COLO668 (cell line): ENCODE results near the gene C11orf97.
"Not testable (repeated sequence)": the region's sequence is repeated elsewhere in the genome, so short reads cannot be mapped to it uniquely, and the experiment has no call there.

Source experiments
- DNase-seq: peaks from one replicate; lab custom pipeline; 2025; ENCODE audit not compliant: unreplicated experiment; lab: John Stamatoyannopoulos, UW

C11orf97 gene

DNA sequence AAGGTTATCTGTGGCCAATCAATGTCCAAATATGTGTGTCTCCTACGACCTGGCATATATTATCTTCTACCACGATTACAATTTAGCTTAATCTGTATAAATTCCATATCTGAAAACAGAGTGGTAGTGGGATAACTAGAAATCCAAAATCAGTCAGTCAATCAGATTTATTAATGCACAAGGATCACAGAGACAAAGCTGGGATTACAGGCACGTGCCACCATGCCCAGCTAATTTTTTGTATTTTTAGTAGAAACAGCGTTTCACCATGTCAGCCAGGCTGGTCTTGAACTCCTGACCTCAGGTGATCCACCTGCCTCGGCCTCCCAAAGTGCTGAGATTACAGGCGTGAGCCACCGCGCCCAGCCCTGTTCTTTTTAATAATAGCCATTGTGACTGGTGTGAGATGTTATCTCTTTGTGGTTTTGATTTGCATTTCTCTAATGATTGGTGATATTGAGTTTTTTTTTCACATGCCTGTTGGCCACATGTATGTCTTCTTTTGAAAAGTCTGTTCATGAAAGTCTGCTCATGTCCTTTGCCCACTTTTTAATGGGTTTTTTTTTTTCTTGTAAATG is 43.6 kb downstream of the C11orf97 start:
- not testable (repeated sequence) for DNase-seq

DNA sequence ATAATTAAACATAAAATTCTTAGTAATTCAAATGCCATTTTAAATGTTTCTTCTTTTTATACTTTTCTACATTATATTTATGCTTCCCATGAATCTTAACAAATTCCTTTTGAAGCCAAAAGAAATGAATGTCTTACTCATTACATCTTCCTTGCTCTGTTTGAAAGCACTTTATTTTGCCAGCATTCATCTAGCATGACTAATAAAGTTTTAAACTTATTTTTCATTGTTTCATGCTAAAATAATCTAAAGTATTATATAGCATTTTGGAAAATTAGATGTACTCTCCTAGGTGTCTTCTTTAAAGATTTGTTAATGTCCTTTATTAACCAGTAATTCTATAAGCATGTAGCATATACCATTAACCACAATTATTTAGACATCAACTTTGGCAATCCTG is 45.2 kb downstream of the C11orf97 start:
- DNase-seq = no peak

DNA sequence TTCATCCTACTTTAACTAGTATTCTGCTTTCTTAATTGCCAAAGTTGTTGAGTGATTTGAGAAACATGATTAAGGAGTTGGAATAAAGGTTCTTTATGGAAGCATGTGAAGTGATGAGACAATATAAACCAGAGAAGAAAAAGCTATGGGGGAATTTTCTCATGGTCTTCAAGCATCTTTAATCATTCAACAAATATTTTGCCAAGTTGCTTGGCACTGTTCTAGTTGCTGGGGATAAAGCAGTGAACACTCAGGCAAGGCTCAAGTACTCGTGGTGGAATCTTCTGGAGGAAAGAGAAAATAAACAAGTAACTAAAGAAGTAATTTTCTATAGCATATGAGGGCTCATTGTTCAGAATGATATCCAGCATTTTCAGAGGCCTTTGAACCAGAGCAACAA is 45.7 kb downstream of the C11orf97 start:
- DNase-seq = no peak

GRCh38 chr11:94558468-94558867 is 46.2 kb downstream of the C11orf97 start:
- no peak for DNase-seq

GRCh38 chr11:94558932-94559331 is 46.7 kb downstream of the C11orf97 start:
- DNase-seq = no peak

DNA sequence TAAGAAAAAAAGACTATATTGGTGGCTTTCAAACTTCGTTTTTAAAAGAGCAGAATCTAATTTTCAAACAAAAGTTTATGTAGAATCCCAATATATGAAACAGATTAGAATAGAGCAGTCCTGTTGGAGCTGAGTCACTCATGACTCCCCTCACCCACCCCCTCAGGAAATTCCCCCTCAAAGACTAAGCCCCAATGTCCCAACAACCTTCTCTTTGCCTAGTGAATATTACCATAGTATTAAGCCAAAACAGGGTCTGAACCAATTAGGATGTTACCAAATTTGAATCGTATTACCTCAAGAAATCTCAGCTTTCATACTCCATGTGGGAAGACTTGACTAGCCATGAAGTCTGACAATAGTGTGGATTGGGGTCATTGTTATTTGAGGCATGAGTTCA is 47.1 kb downstream of the C11orf97 start:
- DNase-seq = no peak

- DNase-seq = no peak
Measured at GRCh38 chr11:94560834-94561233, 48.6 kb downstream of the C11orf97 start.

GRCh38 chr11:94563176-94563847 is 51.1 kb downstream of the C11orf97 start:
- no peak for DNase-seq

GRCh38 chr11:94563848-94564467 is 51.7 kb downstream of the C11orf97 start:
- no peak for DNase-seq

- DNase-seq = no peak
Measured at GRCh38 chr11:94567181-94567670, 55.0 kb downstream of the C11orf97 start, which contains the start of gene PIWIL4. Gene PIWIL4 (plus strand): TSS chr11:94567368. CDS start chr11:94567519, 151 bp downstream.

GRCh38 chr11:94568200-94568599 is 55.9 kb downstream of the C11orf97 start:
- DNase-seq = no peak

- no peak for DNase-seq
Measured at GRCh38 chr11:94568717-94569116, 56.5 kb downstream of the C11orf97 start.

- DNase-seq = not testable (repeated sequence)
Measured at GRCh38 chr11:94572975-94573374, 60.7 kb downstream of the C11orf97 start.

- DNase-seq = no peak
Measured at GRCh38 chr11:94574193-94574961, 62.1 kb downstream of the C11orf97 start.

DNA sequence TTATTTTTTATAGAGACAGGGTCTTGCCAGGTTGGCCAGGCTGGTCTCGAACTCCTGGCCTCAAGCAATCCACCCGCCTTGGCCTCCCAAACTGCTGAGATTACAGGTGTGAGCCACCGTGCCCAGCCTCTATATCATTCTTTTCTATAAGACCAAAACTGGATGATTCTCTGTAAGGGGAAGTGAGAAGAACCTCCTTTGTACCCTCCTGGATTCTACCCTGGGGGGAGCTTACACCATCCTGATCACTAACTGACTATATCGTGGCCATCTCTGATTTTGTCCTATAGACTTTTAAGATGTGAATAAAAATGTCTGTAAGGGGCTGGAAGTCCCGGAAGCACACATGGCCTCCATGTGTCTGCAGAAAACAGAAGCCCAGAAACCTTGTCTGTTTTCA is 64.0 kb downstream of the C11orf97 start:
- DNase-seq = no peak

GRCh38 chr11:94577841-94578240 is 65.6 kb downstream of the C11orf97 start:
- no peak for DNase-seq
